ENCODE data around the gene SSTR3.

GRCh38 chr22:37244922-37245722 is 32.8 kb upstream of the SSTR3 start:
- TF ChIP-seq, protein P1, sequence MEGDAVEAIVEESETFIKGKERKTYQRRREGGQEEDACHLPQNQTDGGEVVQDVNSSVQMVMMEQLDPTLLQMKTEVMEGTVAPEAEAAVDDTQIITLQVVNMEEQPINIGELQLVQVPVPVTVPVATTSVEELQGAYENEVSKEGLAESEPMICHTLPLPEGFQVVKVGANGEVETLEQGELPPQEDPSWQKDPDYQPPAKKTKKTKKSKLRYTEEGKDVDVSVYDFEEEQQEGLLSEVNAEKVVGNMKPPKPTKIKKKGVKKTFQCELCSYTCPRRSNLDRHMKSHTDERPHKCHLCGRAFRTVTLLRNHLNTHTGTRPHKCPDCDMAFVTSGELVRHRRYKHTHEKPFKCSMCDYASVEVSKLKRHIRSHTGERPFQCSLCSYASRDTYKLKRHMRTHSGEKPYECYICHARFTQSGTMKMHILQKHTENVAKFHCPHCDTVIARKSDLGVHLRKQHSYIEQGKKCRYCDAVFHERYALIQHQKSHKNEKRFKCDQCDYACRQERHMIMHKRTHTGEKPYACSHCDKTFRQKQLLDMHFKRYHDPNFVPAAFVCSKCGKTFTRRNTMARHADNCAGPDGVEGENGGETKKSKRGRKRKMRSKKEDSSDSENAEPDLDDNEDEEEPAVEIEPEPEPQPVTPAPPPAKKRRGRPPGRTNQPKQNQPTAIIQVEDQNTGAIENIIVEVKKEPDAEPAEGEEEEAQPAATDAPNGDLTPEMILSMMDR (conservative IDR thresholded peaks at IDR 0.05 in 1 of 2, IDR thresholded peaks at IDR 0.05 in 1 of 2; ENCODE audit: extremely low read depth in 1 of 2, insufficient read depth in 1 of 2, low read depth in 1 of 2, low read length in 2 of 2) = no peak
- no peak for TF ChIP-seq EZH2 (IDR thresholded peaks at IDR 0.05; ENCODE audit: borderline replicate concordance, low read length)
